ENCODE results near the gene FLT1. TPM values are rescaled to one million over a fixed set of nuclear protein-coding genes. Genes with fewer than 3 reads are reported as not detected.

Gene FLT1
- total RNA-seq, 1 experiment from 2014 or later, result 0.25 TPM

DNA sequence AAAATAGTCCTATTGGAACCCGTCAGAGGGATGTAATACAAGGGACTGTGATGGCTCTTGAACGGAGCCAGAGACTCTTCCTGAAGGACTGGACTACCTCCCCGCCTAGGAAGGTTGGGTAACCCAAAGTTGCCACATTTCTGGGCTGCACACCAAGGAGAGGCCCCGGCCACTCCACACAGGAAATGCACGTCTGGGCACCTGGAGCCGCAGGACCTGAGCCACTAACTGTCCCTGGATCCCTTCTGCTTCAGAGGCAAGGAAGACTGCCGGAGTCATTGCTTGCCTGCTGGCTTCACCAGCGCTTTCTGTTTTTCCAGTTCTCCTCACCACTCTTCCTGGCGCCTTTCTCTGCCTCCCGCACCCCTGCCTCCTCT is 1.2 kb upstream of the FLT1 start:
- no peak for DNase-seq (ENCODE audit: low read depth, low spot score)
- Histone ChIP-seq H3K79me2 (ENCODE audit: insufficient read depth, low read length) (no peaks in the 10 kb centered on the region), H3K4me3 (replicated peaks in 1 of 2; ENCODE audit: low read depth in 1 of 2, low read length in 2 of 2) (no peak overlapping the region), H3K4me2 (ENCODE audit: low read length) (no peak overlapping the region), H3K9ac (ENCODE audit: low read length) (no peak overlapping the region), H3K27ac (ENCODE audit: low read depth, low read length) (no peak overlapping the region), H4K20me1 (ENCODE audit: insufficient read depth) (no peaks in the 10 kb centered on the region), H3K4me1 (ENCODE audit: control insufficient read depth in 1 of 2, insufficient read depth in 2 of 2, low read length in 2 of 2) (no peaks in the 10 kb centered on the region), H3K27me3 (ENCODE audit: insufficient read depth, low read length) (peaks cover 4% of the 10 kb centered on the region; the same call in 1 of the 2 replicates), H3K9me2 (ENCODE audit: insufficient read depth) (no peaks in the 10 kb centered on the region), H3K9me3 (ENCODE audit: control insufficient read depth in 1 of 2, insufficient read depth in 1 of 2, low read depth in 1 of 2, low read length in 2 of 2) (no peaks in the 10 kb centered on the region), H3K36me3 (ENCODE audit: control insufficient read depth in 1 of 2, insufficient read depth in 2 of 2, low read length in 2 of 2) (no peaks in the 10 kb centered on the region), H2AFZ (ENCODE audit: low read depth, low read length, poor library complexity, severe bottlenecking) (no peak overlapping the region)
- TF ChIP-seq FOSL1 (IDR thresholded peaks at IDR 0.05; ENCODE audit: low read depth), result no peak
- no peak for TF ChIP-seq REST (IDR thresholded peaks at IDR 0.05; ENCODE audit: low read depth)
- no peak for TF ChIP-seq POLR2AphosphoS5 (IDR thresholded peaks at IDR 0.05; ENCODE audit: low read depth, low read length)
- no peak for TF ChIP-seq MAX (IDR thresholded peaks at IDR 0.05)
- no peak for TF ChIP-seq TCF7L2 (IDR thresholded peaks at IDR 0.05; ENCODE audit: borderline replicate concordance, extremely low read depth, insufficient read depth, insufficient read length)
- no peak for TF ChIP-seq EGR1 (IDR thresholded peaks at IDR 0.05; ENCODE audit: low read depth)
- TF ChIP-seq ELF1 (IDR thresholded peaks at IDR 0.05; ENCODE audit: borderline replicate concordance, low read depth), result no peak
- TF ChIP-seq POLR2A (IDR thresholded peaks at IDR 0.05; ENCODE audit: borderline replicate concordance, extremely low read depth, insufficient read depth, insufficient read length), result no peak
- no peak for TF ChIP-seq SIN3A (IDR thresholded peaks at IDR 0.05; ENCODE audit: low read depth)
- TF ChIP-seq ATF3 (IDR thresholded peaks at IDR 0.05), result no peak
- TF ChIP-seq ZFX (IDR thresholded peaks at IDR 0.05), result no peak
- TF ChIP-seq JUND (IDR thresholded peaks at IDR 0.05), result no peak
- TF ChIP-seq SRF (IDR thresholded peaks at IDR 0.05; ENCODE audit: low read depth), result no peak
- ChIA-PET POLR2A (no interaction called here), CTCF (no interaction called here), RAD21 (ENCODE audit: low non-redundant PET in 1 of 2, low total read pairs in 2 of 2, uncharacterized antibody in 2 of 2, unreplicated experiment in 2 of 2) (no interaction called here)
- BruUV-seq (replicated peaks), result no TSS peak
- ATAC-seq, result no peak
- intact Hi-C loops (cut with micrococcal nuclease), result no loop called here
